ENCODE results near the gene INSL6.

Gene INSL6

GRCh38 chr9:5140151-5140550, 45.3 kb downstream of the INSL6 start:
- TF ChIP-seq, protein P1, sequence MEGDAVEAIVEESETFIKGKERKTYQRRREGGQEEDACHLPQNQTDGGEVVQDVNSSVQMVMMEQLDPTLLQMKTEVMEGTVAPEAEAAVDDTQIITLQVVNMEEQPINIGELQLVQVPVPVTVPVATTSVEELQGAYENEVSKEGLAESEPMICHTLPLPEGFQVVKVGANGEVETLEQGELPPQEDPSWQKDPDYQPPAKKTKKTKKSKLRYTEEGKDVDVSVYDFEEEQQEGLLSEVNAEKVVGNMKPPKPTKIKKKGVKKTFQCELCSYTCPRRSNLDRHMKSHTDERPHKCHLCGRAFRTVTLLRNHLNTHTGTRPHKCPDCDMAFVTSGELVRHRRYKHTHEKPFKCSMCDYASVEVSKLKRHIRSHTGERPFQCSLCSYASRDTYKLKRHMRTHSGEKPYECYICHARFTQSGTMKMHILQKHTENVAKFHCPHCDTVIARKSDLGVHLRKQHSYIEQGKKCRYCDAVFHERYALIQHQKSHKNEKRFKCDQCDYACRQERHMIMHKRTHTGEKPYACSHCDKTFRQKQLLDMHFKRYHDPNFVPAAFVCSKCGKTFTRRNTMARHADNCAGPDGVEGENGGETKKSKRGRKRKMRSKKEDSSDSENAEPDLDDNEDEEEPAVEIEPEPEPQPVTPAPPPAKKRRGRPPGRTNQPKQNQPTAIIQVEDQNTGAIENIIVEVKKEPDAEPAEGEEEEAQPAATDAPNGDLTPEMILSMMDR (IDR thresholded peaks at IDR 0.05; ENCODE audit: low read length, missing control alignments) = no peak
- DNase-seq (ENCODE audit: low read depth) = no peak
- H3K4me3 ChIP-seq (replicated peaks; ENCODE audit: low read depth, low read length) = no peak overlapping the region

DNA sequence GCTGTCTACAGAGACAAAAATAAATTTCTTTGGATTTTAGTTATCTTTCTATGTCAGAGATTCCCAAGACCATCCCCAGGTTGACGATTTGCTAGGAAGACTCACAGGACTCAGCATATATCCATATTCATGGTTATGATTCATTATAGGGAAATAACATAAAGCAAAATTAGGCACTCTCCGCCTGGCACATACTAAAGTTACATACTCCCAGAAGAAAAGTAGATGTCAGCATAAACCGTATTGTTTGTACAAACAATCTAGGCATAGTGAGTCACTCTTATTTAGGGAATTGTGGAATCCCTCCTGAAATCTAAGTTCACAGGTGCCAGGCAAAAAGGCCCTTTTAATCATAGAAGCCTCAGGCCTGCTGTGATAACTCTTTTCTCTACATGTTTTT, 62.9 kb downstream of the INSL6 start:
- no peak overlapping the region for H3K4me3 ChIP-seq (replicated peaks; ENCODE audit: low read depth, low read length)
- TF ChIP-seq, protein P1 (IDR thresholded peaks at IDR 0.05; ENCODE audit: low read length, missing control alignments) = no peak
- no peak for DNase-seq (ENCODE audit: low read depth)

GRCh38 chr9:5122116-5122515, 63.3 kb downstream of the INSL6 start:
- no peak overlapping the region for H3K4me3 ChIP-seq (replicated peaks; ENCODE audit: low read depth, low read length)
- TF ChIP-seq, protein P1 (IDR thresholded peaks at IDR 0.05; ENCODE audit: low read length, missing control alignments) = no peak
- no peak for DNase-seq (ENCODE audit: low read depth)

- TF ChIP-seq, protein P1 (IDR thresholded peaks at IDR 0.05; ENCODE audit: low read length, missing control alignments) = no peak
- no peak overlapping the region for H3K4me3 ChIP-seq (replicated peaks; ENCODE audit: low read depth, low read length)
- no peak for DNase-seq (ENCODE audit: low read depth)
Observed at GRCh38 chr9:5113994-5114748, 71.3 kb downstream of the INSL6 start.
